AG09309 (cell line): ENCODE measurements around the gene TRIM9.

Experiments used
- DNase-seq: peaks from one replicate; pipeline ENCODE4 v3.0.0-alpha.2; 2010; ENCODE audit warnings: low read depth
- H3K4me3 ChIP-seq: 2 replicates; pipeline ENCODE4 v1.5.1; 2011; ENCODE audit warnings: mild to moderate bottlenecking, low read depth, low read length, moderate library complexity; ENCODE audit not compliant: control insufficient read depth
- TF ChIP-seq, protein P1 (sequence below): IDR thresholded peaks from 2 replicates; pipeline ENCODE4 v1.5.1; 2011; ENCODE audit warnings: mild to moderate bottlenecking, low read depth, low read length, inconsistent platforms; ENCODE audit not compliant: insufficient read depth, control insufficient read depth; ENCODE audit errors: missing control alignments

TRIM9 gene

DNA sequence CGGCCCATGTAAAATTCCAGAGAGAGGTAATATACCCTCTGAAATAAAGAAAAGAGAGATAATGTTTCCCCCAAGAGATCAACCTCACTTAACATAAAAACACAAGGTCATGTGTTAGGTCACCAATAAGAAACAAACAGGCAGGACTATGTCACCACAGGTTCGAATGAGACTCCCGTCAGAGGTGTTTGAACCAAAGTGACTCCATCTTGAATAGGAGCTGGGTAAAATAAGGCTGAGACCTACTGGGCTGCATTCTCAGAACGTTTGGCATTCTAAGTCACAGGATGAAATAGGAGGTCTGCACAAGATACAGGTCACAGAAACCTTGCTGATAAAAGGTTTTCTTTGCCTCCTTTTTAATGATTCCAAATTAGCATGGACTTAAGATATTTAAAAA lies 157.1 kb downstream of the TRIM9 start:
- TF ChIP-seq, protein P1, sequence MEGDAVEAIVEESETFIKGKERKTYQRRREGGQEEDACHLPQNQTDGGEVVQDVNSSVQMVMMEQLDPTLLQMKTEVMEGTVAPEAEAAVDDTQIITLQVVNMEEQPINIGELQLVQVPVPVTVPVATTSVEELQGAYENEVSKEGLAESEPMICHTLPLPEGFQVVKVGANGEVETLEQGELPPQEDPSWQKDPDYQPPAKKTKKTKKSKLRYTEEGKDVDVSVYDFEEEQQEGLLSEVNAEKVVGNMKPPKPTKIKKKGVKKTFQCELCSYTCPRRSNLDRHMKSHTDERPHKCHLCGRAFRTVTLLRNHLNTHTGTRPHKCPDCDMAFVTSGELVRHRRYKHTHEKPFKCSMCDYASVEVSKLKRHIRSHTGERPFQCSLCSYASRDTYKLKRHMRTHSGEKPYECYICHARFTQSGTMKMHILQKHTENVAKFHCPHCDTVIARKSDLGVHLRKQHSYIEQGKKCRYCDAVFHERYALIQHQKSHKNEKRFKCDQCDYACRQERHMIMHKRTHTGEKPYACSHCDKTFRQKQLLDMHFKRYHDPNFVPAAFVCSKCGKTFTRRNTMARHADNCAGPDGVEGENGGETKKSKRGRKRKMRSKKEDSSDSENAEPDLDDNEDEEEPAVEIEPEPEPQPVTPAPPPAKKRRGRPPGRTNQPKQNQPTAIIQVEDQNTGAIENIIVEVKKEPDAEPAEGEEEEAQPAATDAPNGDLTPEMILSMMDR, result no peak
- no peak overlapping the region for H3K4me3 ChIP-seq
- DNase-seq, result no peak

DNA sequence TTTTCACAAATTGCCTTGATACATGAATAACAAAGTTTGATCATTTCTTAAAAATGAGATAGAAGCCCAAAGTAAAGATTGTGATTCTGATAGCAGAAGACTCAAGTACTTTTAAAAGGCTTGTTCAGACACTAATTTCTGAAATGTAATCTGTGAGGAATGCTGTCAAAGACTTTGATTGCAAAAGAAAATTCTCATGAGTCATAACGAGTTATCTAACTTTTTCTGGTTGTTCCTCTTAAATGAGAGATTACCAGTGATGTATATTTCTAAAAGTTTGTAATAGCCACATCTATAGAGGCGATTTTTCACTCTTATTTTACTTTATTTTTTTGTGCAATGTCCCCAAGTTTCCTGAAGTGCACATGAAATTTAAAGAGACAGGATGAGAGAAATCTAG lies 157.6 kb downstream of the TRIM9 start:
- DNase-seq, result no peak

DNA sequence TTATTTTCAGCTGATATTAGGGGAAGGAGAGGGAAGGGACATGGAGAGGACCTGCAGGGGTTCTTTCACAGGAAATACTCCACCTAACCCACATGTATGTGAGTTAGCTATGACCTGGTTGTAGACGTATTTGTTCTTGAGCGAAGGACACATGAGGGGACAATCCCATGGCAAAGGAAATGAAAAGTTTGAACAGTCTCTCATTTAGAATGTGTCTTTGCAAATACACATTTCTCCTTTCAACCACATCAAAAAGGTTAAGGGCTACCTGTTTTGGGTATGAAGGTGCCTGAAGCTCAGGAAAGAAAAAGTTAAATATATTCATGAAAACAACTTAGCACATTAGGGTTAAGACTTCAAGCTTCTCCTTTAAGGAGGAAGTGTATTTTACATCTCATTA lies 158.0 kb downstream of the TRIM9 start:
- TF ChIP-seq, protein P1, result no peak
- DNase-seq, result no peak
- H3K4me3 ChIP-seq, result no peak overlapping the region

More for the DNA sequence above, 157.6 kb downstream of the TRIM9 start:
- TF ChIP-seq, protein P1, result no peak
- no peak overlapping the region for H3K4me3 ChIP-seq

DNA sequence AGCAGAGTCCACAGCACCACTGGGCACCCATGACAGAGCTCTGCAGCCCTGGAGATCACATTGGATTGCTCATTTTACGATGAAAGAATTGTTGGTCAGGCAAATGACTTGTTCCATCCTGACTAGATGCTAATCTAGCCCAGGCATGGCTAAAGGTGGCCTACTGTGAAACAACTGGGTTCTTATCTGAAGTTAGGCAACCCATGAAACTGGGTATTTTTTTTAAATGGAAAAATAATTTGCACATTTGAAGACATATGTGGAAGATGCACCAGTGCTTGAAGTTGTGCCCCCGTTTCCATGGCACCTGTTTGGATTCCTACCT lies 158.9 kb downstream of the TRIM9 start:
- no peak overlapping the region for H3K4me3 ChIP-seq
- TF ChIP-seq, protein P1, result no peak
- no peak for DNase-seq

DNA sequence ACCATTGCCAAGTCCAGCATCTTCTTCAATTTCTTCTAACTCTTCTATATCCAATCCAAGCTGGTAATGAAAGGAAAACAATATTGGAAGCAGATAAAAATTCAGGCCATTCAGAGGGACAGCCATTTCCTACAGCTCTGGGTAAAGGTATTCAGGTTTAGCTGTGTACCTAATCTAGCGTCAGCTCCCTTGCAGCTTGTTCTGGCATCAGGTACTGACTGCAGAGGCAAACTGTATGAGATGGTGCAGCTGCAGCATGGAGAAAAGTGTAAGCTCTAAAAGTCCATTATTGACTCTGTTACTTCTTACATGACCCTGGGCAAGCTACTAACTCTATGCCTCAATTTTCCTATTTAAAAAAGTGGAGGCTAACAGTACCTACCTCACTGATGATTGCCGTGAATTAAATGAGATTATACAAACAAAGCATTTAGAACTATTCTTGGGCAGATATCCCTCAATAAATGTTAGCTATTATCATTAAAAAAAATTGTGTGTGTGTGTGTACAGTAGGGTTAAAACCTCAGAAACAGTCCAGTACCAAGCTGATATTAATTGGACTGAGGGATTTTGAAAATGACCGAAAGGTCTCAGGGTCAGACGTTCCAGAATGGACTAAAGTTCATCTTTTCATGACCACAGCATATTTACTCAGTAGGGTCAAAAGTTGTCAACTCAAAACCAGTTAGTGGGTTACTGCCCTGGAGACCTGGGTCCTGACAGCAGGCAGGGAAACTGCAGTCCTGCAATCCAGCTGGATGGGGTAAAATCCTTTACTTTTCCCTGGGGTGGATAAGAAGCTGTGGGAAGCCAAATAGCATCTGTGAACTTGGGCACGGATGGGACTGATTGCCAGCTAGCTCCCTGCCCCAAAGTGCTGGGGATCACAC lies 159.5 kb downstream of the TRIM9 start:
- TF ChIP-seq, protein P1, result no peak
- DNase-seq, result no peak
- no peak overlapping the region for H3K4me3 ChIP-seq

DNA sequence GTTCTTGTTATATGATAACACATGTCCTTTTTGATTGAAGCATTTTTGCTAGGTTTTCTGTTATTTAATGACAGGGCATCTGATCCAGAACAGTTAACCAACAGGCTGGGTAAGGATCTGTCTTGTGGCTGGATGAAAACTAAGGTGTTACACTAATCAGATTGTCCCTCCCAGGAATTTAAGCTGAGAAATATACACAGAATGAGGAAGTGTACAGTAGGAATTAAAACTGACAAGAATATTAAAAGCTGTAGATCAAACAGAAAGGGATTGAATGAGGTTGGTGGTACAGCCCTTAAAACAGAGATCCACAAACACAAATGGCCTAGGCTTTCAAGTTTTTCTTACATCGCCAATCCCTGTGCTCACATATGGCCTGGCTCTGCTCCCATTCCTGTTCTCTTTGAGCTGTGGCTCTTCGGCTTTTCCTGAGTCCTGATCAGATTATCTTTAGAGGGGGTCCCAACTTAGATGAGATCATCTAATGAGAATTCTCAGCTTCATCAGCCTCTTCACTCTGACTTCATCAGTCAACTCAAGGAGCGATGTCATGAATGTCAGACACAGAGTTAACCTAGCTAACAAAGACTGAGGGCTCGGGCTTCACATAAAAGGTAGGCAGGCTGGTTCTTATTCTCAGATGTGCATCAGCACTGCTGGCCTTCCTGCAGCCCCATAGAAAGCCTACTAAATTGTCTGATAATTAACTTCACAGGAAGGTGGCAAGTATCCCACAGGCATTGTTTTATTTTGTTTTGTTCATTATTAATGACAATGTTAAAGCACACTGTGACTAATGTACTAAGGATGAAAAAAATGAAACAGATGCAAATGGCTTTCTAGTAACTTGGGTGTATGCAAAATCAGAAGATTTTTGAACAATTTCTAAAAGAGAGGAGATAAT lies 162.1 kb downstream of the TRIM9 start:
- no peak for DNase-seq
- no peak overlapping the region for H3K4me3 ChIP-seq
- TF ChIP-seq, protein P1, result no peak
